ENCODE measurements around the gene CMBL. TPM values are rescaled to one million over a fixed set of nuclear protein-coding genes. Genes with fewer than 3 reads are reported as not detected.

CMBL gene
- total RNA-seq, 4 donors from 2014 or later, result 17.3 to 166 (median 120) TPM

GRCh38 chr5:10335711-10336470, 28.2 kb upstream of the CMBL start:
- no peak for DNase-seq
- H3K27ac ChIP-seq, result no peak overlapping the region
- TF ChIP-seq CTCF (IDR thresholded peaks at IDR 0.05) (no peak), POLR2A (IDR thresholded peaks at IDR 0.05) (no peak)

GRCh38 chr5:10334831-10335230, 27.1 kb upstream of the CMBL start:
- Histone ChIP-seq H3K4me1 (peaks cover 0 to 27% (median 2%) of the 10 kb centered on the region in 4 donors), H3K36me3 (no peaks in the 10 kb centered on the region), H3K9me3 (no peaks in the 10 kb centered on the region), H3K4me3 (no peak overlapping the region), H3K27ac (no peak overlapping the region), H3K27me3 (no peaks in the 10 kb centered on the region)
- no peak for DNase-seq
- TF ChIP-seq POLR2A (IDR thresholded peaks at IDR 0.05) (no peak), CTCF (IDR thresholded peaks at IDR 0.05) (no peak)

More at GRCh38 chr5:10335711-10336470, 28.2 kb upstream of the CMBL start:
- Histone ChIP-seq H3K27me3 (no peaks in the 10 kb centered on the region), H3K9me3 (no peaks in the 10 kb centered on the region), H3K36me3 (no peaks in the 10 kb centered on the region), H3K4me3 (no peak overlapping the region), H3K4me1 (peaks cover 0 to 16% (median 2%) of the 10 kb centered on the region in 4 donors)

GRCh38 chr5:10333154-10334006, 25.7 kb upstream of the CMBL start:
- peak in 3 of 6 experiments; percentile 25 to 45 (median 45) for TF ChIP-seq CTCF (IDR thresholded peaks at IDR 0.05)
- no peak for TF ChIP-seq POLR2A (IDR thresholded peaks at IDR 0.05)
- Histone ChIP-seq H3K4me1 (peaks cover 0 to 29% (median 2%) of the 10 kb centered on the region in 4 donors), H3K4me3 (peak overlapping the region; percentile 45 to 80 (median 57)), H3K27me3 (no peaks in the 10 kb centered on the region), H3K36me3 (no peaks in the 10 kb centered on the region), H3K27ac (peak overlapping the region; percentile 12 to 53 (median 33)), H3K9me3 (no peaks in the 10 kb centered on the region)
- peak in 2 of 3 donors; percentile 58 to 76 for DNase-seq

- DNase-seq, result no peak
- TF ChIP-seq POLR2A (IDR thresholded peaks at IDR 0.05) (no peak), CTCF (IDR thresholded peaks at IDR 0.05) (no peak)
- Histone ChIP-seq H3K27ac (no peak overlapping the region), H3K4me1 (peaks cover 0 to 29% (median 2%) of the 10 kb centered on the region in 4 donors), H3K9me3 (no peaks in the 10 kb centered on the region), H3K4me3 (no peak overlapping the region), H3K36me3 (no peaks in the 10 kb centered on the region), H3K27me3 (no peaks in the 10 kb centered on the region)
Observed at GRCh38 chr5:10332301-10332700, 24.6 kb upstream of the CMBL start.

- Histone ChIP-seq H3K4me1 (peaks cover 0 to 29% (median 2%) of the 10 kb centered on the region in 4 donors), H3K9me3 (no peaks in the 10 kb centered on the region), H3K36me3 (no peaks in the 10 kb centered on the region), H3K4me3 (no peak overlapping the region), H3K27ac (no peak overlapping the region), H3K27me3 (no peaks in the 10 kb centered on the region)
- TF ChIP-seq CTCF (IDR thresholded peaks at IDR 0.05) (no peak), POLR2A (IDR thresholded peaks at IDR 0.05) (no peak)
- DNase-seq, result no peak
Observed at GRCh38 chr5:10331341-10331796, 23.7 kb upstream of the CMBL start.

All from Peyer's patch (tissue), 4 donors.